ENCODE data around the gene C2orf15.
"Not testable (repeated sequence)": the region's sequence is repeated elsewhere in the genome, so short reads cannot be mapped to it uniquely, and the experiment has no call there.

Gene C2orf15

DNA sequence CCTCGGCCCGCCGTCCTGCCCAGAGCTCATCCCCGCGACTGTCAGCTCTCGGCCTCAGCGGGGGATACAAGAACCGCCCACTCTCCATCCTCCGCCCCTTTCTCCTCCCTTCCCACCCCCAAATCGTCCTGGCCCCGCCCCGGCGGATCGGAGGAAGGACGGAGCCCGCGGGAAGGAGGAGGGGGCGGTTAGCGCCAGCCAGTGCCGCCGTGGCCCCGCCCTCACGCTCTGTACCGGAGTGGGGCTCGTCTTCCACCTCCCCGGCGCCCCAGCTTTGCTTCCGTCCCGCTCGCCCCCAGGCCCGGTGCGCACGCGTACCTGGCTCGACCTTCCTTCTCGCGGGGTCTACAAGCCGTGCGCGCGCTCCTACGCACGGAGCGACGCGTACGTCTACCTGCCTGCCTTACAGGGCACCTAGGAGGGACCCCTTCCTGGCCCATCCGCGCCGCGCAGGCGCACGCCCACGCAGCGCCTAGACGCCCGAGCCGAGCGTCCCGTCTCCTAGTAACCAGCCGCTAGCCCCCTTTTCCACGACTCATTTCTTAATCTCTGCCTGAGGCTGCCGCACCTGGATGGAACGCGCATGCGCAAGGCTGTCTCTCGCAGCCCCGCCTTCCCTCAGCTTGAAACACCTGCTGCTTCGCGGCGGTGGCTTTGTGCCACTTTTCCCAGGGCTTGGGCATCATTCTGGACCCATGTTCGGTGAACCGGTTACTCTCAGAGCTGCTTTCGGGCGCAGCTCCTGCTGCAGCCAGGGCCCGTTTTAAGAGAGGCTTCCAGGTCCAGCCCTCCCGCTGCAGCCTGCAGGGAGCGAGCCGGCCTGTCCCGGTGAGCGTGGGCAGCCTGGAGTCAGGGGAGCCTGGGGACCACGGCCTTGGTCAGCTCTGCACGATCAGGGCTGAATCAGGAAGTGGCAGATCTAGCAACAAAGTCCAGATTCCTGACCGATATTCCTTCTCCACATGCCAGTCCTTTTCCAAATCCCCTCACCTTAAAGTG is at the start of gene C2orf15:
Gene C2orf15 (plus strand): TSS at position 598 of the 999 bp plus-strand sequence. CDS start 8,852 bp downstream, outside the sequence.
- DNase-seq (ENCODE audit: low read depth in 2 of 2) = peak; percentile 94 to 97

DNA sequence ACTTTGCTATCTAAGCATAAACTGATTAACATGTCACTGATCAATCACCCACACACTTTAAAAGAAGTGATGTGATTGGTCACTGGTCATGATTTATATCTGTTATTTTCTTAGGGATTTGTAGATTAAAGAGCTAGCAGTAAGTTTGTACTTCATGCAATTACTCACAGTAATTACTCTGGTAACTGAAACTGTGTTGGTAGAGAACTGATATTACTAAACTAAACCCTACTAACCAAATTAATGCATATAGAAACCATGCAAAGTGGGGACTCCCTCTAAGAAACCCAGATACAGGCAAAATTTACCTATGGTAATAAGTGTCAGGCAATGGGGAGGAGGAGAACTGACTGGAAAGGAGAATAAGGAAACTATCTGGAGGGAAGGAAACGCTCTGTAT is 44.8 kb upstream of the C2orf15 start:
- DNase-seq (ENCODE audit: low read depth in 2 of 2) = no peak

DNA sequence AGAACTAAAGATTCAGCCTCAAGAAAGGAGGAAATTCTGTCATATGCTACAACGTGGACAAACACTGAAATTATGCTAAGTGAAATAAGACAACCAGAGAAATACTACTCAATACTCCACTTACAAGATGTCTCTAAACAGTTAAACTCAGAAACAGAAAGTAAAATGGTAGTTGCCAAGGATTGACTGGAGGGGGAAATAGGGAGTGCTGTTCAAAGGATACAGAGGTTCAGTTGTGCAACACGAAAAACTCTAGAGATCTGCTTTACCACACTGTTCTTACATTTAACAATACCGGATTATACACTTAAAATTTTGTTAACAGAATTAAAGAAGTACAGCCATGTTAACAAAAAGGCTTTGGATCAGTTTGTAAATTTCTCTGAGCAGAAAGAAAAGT is 39.8 kb upstream of the C2orf15 start:
- DNase-seq (ENCODE audit: low read depth in 2 of 2) = no peak

- DNase-seq (ENCODE audit: low read depth in 2 of 2) = no peak
These were observed 37.5 kb upstream of the C2orf15 start for GRCh38 chr2:99104006-99104405.

GRCh38 chr2:99106913-99107312 is 34.6 kb upstream of the C2orf15 start:
- no peak for DNase-seq (ENCODE audit: low read depth in 2 of 2)

- no peak for DNase-seq (ENCODE audit: low read depth in 2 of 2)
These were observed 30.3 kb upstream of the C2orf15 start for GRCh38 chr2:99111236-99111635.

DNA sequence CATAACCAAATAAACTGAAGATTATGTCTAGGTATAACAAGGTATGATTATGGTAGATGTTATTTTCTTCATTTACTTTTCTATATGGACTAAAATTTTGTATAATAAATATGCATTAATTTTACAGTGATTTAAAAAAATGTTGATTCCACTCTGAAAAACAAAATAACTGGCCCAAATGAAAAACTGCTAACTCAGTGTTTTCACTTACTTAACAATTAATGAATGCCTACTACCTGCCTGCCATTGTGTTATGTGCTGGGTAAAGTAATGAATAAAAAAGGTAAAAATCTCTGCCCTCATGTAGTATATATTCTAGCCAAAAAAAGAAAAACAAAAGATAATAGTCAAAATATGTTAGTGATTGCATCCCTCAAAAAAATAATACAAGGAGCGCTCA is 29.6 kb upstream of the C2orf15 start:
- no peak for DNase-seq (ENCODE audit: low read depth in 2 of 2)

DNA sequence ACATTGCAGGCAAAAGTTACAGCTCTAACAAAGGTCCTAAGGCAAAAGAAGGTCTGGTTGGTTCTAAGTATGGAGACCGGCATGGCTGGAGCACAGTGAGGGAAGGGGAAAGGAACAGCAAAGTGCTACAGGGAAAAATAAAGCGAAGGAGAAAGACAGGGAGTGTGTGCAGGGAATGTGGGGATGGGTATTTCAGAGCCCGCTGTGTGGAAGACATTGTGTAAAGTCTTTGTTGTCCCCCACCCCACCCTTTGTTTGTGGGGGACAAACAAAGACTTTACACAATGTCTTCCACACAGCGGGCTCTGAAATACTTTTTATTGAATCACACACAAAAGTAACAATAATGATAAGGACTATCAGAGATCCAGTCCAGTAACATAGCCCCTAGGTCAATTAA is 28.9 kb upstream of the C2orf15 start:
- no peak for DNase-seq (ENCODE audit: low read depth in 2 of 2)

GRCh38 chr2:99127981-99128380 is 13.5 kb upstream of the C2orf15 start:
- DNase-seq (ENCODE audit: low read depth in 2 of 2) = no peak

GRCh38 chr2:99135044-99135556 is 6.4 kb upstream of the C2orf15 start:
- DNase-seq (ENCODE audit: low read depth in 2 of 2) = not testable (repeated sequence)

GRCh38 chr2:99139003-99139402 is 2.5 kb upstream of the C2orf15 start:
- no peak for DNase-seq (ENCODE audit: low read depth in 2 of 2)

DNA sequence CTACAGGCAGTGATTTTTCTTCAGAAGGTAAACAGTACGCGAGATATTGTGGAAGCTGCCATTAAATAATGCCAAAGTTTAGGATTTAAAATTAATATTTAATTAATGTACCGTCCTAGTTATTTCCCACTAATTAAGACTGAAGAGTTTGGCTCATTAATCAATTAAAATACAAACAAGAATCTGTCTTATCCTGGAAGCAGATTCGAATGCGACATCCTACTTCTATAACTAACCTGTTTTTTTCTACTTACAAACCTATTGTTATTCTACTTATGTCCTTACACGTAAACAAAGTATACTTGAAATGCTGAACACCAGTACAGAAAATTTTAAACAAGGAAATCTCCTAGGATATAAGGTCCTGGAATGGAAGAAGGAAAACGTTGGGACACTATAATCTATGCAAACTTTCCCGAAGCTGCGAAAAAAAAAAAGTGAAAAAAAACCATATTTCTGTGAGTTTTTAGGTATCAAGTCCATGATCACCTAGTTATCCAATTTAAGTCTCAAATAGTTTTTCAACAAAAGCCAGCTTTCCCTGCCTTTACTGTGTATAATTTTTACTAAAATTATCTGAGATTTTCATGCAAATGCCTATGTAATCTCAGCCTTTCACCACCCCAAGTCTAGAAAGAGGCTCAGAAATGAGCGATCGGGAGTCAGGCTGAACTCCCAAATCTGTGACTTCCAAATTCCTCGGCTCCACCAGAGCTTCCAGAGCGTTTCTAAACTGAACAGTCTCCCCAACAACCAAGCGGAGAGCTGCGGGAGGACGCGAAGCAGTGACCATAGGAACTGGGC is 1.2 kb upstream of the C2orf15 start:
- DNase-seq (ENCODE audit: low read depth in 2 of 2) = no peak

DNA sequence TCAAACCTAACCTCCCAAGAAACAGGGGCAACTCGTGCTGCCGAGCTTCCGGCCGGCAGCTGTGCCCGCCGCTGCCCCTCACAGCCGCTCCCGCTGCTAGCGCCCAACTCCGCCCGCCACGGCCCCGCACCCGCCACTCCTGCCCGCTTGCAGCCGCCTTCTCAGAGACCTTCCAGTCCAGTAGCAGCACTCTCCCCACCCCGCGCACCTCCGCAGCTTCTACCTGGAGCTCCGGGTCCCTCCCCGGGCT is 722 bp upstream of the C2orf15 start:
- DNase-seq (ENCODE audit: low read depth in 2 of 2) = no peak

GRCh38 chr2:99150706-99151105 is 9.2 kb downstream of the C2orf15 start:
- DNase-seq (ENCODE audit: low read depth in 2 of 2) = no peak

DNA sequence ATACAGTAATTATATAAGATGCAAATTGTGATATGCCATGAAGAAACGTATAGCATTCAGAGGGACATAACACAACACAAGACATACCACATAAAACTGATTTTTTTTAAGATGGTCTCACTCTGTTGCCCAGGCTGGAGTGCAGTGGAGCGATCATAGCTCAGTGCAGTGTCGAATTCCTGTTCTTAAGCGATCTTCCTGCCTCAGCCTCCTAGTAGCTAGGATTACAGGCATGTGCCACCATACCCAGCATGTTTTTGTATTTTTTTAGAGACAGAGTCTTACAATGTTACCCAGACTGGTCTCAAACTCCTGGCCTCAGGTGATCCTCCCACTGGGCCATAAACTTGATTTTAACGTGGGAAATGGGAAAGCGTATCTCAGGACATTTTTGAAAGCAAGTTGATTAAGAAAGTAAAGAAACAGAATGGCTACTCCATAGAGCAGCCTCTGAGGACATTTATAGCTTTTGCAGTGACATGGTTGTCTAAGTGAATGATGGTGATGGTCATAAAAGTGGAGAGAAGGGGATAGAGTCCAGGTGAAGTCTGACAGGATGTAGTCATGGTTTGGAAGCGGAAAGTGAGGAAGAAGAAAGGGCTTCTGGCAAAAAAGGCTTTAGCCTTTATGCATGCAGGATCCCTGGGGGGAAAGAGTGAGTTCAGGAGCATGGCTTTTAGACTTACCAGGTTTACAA is 10.8 kb downstream of the C2orf15 start:
- no peak for DNase-seq (ENCODE audit: low read depth in 2 of 2)

DNA sequence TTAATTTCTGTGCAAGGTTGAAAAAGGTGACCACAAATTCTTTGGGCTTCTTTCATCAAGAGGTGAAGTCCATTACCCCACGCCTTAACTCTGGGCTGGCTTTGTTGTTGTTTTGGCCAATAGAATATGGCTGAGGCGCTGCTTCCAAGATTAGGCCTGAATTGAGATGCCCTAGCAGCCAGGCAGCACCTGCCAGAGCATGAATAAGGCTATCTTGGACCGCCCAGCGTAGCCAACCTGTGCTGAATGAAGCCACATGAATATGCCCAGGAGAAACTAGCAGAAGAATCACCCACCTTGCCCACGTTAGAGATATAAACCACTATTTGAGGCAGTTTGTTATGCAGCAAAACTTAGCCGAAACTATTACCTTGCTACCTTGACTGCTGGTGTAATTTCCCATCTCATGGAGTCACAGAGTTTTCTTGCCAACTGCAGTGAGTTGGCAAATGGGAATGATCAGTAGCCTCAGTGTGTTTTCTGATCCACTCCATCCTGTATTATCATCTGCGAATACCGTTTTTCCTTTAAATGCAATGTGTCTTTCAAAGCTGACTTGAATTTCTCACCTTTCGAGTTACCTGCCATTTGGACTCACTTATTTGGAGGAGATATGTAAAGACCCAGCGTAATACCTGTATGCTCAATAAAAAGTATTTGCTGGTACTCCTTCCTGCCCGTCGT is 12.6 kb downstream of the C2orf15 start:
- DNase-seq (ENCODE audit: low read depth in 2 of 2) = no peak

DNA sequence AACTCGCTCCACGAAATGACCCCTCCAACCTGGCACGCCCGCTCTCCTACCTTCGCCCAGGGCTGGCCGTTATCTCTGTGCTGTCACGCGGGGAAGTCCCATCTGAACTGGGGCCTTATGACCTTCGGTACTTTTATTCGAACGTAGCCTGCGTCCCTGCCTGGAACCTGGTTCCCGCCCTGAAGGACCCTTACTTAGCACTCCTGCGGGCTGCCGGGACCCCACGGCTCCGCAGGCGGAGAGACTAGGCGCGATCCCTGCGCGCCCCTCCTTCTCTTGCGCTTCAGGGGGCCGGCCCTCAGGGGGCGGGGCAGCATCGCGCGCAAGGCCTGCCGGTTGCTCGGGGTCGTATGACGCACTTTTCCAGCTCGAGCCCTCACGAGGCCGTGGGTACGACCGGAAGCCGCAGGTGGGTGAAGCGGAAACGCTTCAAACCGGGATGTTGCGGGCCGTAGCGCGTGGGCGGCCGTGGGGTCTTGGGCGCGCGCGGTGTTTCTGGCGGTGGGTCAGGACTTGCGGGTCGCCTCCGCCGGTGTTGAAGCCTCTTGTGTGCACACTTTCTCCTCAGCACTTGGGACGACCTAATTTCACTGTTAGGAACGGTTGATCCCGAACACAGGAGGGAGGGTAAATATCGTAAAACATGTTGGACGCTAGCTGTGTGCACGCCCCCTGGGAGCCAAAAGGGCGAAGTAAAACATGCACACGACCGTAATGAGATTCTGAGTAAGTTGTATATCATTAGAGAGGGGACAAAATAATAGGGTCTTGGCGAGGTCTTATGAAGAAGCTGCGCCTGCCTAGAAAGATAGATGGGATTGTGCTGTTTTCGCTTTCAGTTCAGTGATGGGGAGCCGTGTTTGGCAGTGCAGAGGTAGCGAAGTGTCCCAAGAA is 13.4 kb downstream of the C2orf15 start, which contains the start of the genes LIPT1 and TSGA10:
Gene LIPT1 (plus strand): TSS at position 325 of the 894 bp plus-strand sequence. CDS start 6,991 bp downstream, outside the sequence.
Gene TSGA10 (minus strand): TSS at position 300 of the 894 bp plus-strand sequence. CDS start 45,503 bp downstream, outside the sequence.
- DNase-seq (ENCODE audit: low read depth in 2 of 2) = peak; percentile 90 to 92

DNA sequence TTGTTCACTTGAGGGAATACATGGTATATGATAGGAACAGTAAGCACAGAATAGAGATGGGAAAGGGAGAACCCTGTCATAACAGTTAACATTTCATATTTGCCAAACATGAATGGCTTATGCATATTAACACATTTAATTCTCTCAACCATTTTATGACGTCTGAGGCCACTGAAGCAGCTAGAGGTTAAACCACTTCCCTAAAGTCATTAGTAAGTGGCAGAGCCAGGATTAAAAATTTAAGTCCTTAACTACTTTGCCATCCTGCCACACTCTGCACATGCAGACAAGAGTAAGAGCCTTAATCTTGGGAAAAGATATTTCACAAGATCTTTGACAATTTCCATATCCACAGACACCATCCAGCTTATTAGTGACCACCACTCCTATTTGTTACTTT is 15.4 kb downstream of the C2orf15 start:
- DNase-seq (ENCODE audit: low read depth in 2 of 2) = no peak

- no peak for DNase-seq (ENCODE audit: low read depth in 2 of 2)
These were observed 17.1 kb downstream of the C2orf15 start for GRCh38 chr2:99158599-99158998.

DNA sequence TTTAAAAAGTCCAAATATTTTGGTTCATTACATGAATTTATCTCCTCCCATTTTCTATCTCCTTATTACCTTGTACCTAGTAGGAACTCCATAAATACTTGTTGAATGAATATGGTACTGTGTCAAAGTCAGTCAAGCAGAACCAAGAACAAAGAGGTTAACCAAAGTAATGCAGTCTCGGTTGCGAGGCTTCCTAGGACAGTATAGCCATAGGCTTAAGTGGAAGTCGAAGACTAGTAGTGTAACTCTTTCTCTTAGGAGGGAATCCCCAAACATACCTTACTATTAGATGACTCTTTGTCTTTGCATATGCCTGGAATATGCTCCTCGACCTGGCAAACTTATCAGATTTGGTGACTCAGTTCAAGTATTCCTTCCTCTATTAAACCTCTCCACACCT is 18.1 kb downstream of the C2orf15 start:
- DNase-seq (ENCODE audit: low read depth in 2 of 2) = no peak
